Stimulated activated CD8-positive, alpha-beta memory T cell treated with anti-CD3 and anti-CD28 coated beads, Interleukin-15, amount 100 ng/mL, for 4 hours (primary cell): ENCODE results near the gene TYROBP.
"Not testable (repeated sequence)": the region's sequence is repeated elsewhere in the genome, so short reads cannot be mapped to it uniquely, and the experiment has no call there.

ENCODE experiments used
- DNase-seq, 2 donors: peaks; one replicate each; pipeline ENCODE4 v3.0.0-alpha.2; 2020; ENCODE audit warnings: low read depth in 2 of 2

TYROBP gene

DNA sequence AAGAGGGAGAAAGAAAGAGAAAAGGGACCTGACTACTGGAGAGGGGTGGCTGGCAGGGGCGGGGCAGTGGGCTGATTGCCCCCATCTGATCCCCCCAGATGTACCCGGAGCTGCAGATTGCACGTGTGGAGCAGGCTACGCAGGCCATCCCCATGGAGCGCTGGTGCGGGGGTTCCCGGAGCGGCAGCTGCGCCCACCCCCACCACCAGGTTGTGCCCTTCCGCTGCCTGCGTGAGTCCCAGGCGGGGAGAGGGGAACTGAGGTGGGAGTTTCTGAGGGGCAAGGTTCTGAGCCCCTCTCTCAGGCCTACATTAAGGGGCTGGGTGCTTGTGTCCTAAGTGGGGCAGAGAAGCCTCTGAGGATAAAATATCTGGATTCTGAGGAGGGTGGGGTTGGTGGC lies 37.3 kb downstream of the TYROBP start:
- DNase-seq: no peak

DNA sequence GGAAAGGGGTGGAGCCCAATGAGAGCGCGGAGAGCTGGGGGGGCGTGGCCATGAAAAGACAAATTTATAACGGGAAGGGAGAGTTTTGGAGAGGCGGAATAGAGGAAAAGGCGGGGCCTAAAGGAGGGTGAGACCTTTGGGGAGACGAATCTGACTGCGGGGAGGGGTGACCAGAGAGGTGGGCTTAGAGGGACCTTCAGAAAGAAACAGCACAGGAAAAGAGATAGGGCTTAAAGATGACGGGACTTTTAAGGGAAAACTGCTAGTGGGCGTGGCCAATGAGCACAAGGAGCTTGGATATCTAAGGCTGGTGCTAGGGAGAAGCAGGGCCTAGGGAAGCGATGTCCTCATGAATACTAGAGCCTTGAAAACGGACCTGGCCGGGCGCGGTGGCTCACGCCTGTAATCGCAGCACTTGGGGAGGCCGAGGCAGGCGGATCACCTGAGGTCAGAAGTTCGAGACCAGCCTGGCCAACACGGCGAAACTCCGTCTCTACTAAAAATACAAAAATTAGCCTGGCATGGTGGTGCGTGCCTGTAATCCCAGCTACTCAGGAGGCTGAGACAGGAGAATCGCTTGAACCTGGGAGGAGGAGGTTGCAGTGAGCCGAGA lies 37.9 kb downstream of the TYROBP start:
- DNase-seq: not testable (repeated sequence)

DNA sequence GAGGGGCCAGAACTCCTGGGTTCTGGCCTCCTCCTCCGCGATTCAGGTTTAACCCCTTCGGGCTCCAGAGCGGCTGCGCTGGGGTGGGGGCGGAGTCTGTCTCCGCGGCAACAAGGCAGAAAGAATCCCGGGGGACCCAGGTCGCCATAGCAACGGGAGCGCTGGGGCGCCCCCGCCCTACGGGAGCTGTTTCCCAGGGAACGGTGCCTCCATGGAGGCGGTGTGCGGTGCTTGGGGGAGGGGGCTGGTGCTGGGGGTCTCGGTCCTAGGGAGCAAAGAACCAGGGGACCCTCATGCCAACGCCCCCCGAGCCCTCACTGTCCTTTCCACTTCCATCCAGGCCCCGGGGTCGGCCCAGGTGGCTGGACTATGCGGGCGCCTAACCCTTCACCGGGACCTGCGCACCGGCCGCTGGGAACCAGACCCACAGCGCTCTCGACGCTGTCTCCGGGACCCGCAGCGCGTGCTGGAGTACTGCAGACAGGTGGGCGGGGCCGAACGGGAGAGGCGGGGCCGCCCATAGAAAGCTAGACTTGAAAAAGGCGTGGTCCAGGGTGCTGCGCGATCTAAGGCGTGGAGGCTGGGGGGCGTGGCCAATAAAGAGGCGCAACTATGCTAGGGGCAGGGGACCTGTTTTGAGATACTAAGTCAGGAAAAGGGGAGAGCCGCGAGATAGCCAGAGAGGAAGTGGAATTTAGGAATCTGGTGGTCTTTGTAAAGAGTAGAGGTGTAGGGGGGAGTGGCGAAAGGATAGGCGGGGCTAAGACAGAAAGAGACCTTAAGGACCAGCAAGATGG lies 38.6 kb downstream of the TYROBP start:
- DNase-seq: peak; percentile 54 to 58

DNA sequence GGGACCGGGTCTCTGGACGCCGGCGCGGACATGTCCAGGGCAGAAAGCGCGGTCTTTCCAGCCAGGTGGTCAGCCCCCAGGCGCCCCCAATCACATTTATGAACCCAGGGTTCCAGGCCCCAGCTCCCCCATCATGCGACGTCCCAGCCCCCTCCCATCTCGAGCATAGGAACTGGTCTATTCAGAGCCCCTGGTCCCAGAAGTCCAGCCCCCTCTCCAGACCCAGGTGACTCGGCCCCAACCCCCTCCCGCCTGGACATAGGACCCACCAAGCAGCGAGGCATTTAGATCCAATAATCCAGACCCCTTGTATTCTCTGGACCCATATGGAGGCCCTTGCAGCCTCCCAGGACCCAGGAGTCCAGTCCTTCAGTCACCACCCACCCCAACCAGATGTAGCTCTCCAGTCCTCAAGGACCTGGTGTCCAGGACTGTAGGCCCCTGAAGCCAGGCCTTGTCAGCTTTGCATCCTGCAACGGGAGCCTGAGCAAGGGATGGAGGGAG lies 39.2 kb downstream of the TYROBP start:
- no peak for DNase-seq

DNA sequence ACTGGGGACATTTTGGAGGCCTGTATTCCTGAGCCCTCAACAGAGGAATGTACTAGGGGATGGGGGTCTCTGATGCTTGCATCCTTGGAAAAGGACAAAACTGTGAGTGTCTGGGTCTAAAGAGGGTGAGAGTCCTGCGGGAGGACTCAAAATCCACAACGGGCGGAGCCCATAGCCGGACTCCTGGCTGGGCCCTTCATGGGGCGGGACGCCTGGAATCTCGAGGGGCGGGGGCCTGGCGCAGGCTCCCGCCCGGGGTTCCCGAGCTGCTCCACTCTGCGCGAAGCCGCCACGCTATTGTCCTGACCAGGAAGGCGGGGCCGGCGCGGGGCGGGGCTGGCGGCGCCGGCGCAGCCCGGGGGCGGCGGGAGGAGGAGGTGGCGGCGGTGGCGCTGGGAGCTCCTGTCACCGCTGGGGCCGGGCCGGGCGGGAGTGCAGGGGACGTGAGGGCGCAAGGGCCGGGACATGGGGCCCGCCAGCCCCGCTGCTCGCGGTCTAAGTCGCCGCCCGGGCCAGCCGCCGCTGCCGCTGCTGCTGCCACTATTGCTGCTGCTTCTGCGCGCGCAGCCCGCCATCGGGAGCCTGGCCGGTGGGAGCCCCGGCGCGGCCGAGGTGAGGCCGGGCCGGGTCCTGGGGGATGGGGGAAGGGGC lies 39.8 kb downstream of the TYROBP start, which contains the start of gene APLP1:
Gene APLP1, plus strand, starts transcription at position 403 of the 651 bp plus-strand sequence. Its CDS starts 63 bp downstream, at position 466.
- peak; percentile 34 to 53 for DNase-seq

DNA sequence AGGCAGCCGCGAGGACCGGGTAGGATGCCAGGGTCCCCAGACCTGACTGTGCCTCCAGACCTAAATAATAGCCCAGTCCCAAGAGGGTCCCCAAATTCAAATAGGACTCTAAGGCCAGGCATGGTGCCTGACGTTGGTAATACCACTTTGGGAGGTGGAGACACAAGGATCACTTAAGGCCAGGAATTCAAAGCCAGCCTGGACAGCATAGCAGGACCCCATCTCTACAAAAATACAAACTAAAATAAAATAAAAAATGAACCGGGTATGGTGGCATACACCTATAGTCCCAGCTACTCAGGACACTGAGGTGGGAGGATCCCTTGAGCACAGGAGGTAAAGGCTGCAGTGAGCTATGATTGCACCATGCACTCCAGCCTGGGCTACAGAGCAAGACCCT lies 45.1 kb downstream of the TYROBP start:
- no peak for DNase-seq

DNA sequence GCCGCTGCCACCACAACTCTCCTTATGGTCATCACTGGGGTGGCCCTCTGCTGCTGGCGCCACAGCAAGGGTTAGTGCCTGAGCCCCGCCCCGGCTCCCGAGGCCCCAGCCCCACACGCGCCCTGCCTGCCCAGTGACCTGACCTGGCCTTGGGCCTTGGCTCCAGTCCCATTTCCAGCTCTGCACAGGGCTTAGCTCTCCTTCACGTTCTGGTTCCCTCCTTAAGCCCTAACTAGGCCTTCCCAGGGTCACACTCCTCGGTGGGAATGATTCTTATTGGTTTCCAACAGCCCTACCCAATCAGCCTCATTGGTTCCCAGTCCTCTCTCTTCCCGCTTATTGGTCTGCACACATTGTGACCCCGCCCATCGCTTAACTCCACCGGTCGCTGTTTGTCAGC lies 45.6 kb downstream of the TYROBP start:
- no peak for DNase-seq

DNA sequence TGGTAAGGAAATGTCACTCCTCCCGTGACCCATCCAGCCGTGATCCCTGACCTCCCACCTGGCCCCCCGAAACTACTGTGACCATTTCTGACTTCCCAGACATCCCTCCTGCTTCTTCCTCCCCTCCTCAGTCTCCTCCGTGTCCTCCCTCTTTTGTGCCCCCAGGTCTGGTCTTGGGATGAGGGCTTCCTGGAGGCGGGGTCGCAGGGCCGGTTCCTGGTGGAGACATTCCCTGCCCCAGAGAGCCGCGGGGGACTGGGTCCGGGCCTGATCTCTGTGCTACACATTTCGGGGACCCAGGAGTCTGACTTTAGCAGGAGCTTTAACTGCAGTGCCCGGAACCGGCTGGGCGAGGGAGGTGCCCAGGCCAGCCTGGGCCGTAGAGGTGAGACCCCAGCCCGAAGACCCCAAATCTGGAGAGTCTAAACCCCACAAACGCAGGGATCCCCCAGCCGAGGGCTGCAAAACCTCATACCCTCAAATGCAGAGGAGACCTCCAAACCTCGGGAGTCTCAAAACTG lies 46.4 kb downstream of the TYROBP start:
- DNase-seq: no peak

DNA sequence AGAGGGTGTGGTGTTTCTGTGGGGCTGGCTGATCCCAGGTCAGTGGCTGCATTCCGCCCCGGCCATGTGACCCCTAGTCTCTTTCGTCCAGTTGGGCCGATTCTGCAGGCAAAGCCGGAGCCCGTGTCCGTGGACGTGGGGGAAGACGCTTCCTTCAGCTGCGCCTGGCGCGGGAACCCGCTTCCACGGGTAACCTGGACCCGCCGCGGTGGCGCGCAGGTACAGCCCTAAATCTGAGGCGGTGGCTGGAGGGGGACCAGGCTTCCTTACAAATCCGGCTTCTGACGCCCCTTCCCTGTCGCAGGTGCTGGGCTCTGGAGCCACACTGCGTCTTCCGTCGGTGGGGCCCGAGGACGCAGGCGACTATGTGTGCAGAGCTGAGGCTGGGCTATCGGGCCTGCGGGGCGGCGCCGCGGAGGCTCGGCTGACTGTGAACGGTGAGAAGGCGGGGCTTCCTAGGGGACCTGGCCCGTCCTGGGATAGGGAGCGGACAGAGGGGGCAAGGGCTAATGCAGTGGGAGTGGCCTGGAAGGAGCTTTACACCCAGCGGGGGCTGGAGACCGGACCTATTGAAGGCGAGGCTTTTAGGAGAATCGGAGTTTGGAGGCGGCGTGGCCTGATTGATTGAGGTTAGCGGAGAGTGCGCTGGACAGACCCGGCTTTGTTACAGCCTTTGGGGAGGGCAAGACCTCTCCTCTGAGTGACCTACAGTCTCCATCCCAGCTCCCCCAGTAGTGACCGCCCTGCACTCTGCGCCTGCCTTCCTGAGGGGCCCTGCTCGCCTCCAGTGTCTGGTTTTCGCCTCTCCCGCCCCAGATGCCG lies 47.1 kb downstream of the TYROBP start:
- DNase-seq: no peak

DNA sequence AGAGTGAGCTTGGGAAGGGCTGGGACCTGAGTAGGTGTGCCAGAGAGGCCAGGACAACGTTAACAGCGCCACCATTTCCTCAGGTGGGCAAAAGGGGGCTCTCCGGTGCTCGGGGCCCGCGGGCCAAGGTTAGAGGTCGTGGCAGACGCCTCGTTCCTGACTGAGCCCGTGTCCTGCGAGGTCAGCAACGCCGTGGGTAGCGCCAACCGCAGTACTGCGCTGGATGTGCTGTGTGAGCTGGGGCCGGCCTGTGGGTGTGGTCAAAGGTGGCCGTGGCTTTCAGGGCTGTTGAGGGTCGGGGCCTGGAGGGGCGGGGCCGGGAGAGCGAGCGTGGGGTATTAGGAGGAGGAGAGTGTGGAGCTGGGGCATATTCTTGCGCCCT lies 47.7 kb downstream of the TYROBP start:
- DNase-seq: no peak

DNA sequence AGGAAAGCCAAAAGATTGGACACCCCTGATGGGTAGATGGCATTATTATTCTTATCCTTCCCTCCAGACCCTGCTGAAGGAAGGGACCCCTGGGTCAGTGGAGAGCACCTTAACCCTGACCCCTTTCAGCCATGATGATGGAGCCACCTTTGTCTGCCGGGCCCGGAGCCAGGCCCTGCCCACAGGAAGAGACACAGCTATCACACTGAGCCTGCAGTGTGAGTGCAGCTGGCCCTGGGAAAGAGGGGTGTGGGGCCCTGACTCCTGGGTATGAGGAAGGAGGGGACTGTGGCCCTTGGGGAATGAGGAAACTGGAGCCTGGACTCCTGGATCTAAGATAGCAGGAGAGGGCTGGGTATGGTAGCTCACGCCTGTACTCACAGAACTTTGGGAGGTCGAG lies 48.7 kb downstream of the TYROBP start:
- no peak for DNase-seq

DNA sequence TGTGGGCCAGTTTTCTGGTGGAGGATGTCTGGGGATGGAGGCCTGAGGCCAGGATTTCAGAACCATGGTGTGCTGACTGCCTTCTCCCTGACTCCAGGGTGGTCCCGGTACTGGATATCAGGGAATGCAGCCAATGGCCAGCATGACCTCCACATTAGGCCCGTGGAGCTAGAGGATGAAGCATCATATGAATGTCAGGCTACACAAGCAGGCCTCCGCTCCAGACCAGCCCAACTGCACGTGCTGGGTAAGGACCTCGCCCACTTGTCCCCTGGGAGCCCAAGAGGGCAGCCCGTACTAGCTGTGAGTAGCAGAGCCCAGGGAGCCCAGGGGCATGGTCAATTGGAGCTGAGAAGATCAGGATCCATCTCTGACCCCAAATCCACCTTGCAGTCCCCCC lies 49.8 kb downstream of the TYROBP start:
- DNase-seq: no peak

DNA sequence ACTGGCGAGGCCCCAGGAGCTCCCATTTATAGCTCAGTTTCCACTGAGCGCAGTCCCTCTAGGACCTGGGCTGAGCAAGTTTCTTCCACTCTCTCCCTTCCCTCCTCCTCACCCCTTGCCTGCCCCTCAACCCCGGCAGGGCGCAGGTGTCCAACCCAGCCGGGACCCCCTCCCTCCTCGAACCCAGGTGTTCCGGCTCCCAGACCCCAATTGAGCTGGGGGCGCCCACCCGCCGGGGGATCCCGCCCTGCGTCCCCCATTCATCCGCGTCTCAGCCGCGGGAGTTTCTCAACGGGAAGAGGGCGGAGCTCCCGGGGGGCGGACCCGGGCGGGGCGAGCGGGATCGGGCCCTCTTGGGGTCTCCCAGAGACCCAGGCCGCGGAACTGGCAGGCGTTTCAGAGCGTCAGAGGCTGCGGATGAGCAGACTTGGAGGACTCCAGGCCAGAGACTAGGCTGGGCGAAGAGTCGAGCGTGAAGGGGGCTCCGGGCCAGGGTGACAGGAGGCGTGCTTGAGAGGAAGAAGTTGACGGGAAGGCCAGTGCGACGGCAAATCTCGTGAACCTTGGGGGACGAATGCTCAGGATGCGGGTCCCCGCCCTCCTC lies 51.4 kb downstream of the TYROBP start, which contains the start of gene KIRREL2:
Gene KIRREL2, plus strand, starts transcription at position 366 of the 604 bp plus-strand sequence. Its CDS starts 209 bp downstream, at position 575.
- no peak for DNase-seq
